GM18870 (cell line): ENCODE measurements around the gene ARHGEF7.

Source experiments
- ATAC-seq: cut with Tn5 transposase; IDR thresholded peaks from one replicate; pipeline ENCODE4 v1.9.1; 2021; ENCODE audit warnings: moderate library complexity; ENCODE audit not compliant: unreplicated experiment

ARHGEF7 gene

GRCh38 chr13:111272117-111272516, 157.0 kb downstream of the ARHGEF7 start:
- ATAC-seq = no peak

GRCh38 chr13:111275382-111275781, 160.3 kb downstream of the ARHGEF7 start:
- no peak for ATAC-seq

- ATAC-seq = no peak
These were observed 161.0 kb downstream of the ARHGEF7 start for GRCh38 chr13:111275995-111276618.

GRCh38 chr13:111278258-111278657, 163.1 kb downstream of the ARHGEF7 start:
- no peak for ATAC-seq

GRCh38 chr13:111278743-111279652, 163.9 kb downstream of the ARHGEF7 start:
- no peak for ATAC-seq

GRCh38 chr13:111280226-111280625, 165.1 kb downstream of the ARHGEF7 start:
- no peak for ATAC-seq

- no peak for ATAC-seq
These were observed 165.8 kb downstream of the ARHGEF7 start for GRCh38 chr13:111280681-111281585.

- no peak for ATAC-seq
These were observed 166.7 kb downstream of the ARHGEF7 start for GRCh38 chr13:111281751-111282311.

- no peak for ATAC-seq
These were observed 167.3 kb downstream of the ARHGEF7 start for GRCh38 chr13:111282425-111282824.

GRCh38 chr13:111282997-111283396, 167.9 kb downstream of the ARHGEF7 start:
- ATAC-seq = no peak

- ATAC-seq = no peak
These were observed 168.3 kb downstream of the ARHGEF7 start for GRCh38 chr13:111283457-111283856.

- ATAC-seq = no peak
These were observed 168.9 kb downstream of the ARHGEF7 start for GRCh38 chr13:111283991-111284390.

- no peak for ATAC-seq
These were observed 169.5 kb downstream of the ARHGEF7 start for GRCh38 chr13:111284565-111284964.

- no peak for ATAC-seq
These were observed 171.1 kb downstream of the ARHGEF7 start for GRCh38 chr13:111286162-111286561.

- no peak for ATAC-seq
These were observed 171.6 kb downstream of the ARHGEF7 start for GRCh38 chr13:111286749-111287148.

- ATAC-seq = no peak
These were observed 172.1 kb downstream of the ARHGEF7 start for GRCh38 chr13:111287201-111287600.

- no peak for ATAC-seq
These were observed 173.2 kb downstream of the ARHGEF7 start for GRCh38 chr13:111288276-111288675.

GRCh38 chr13:111289251-111289650, 174.1 kb downstream of the ARHGEF7 start:
- no peak for ATAC-seq

GRCh38 chr13:111291908-111292307, 176.8 kb downstream of the ARHGEF7 start:
- ATAC-seq = no peak

- no peak for ATAC-seq
These were observed 177.8 kb downstream of the ARHGEF7 start for GRCh38 chr13:111292710-111293485.
